Stomach (tissue), 9 donors: Measurements from ENCODE around the gene DENR. TPM values are rescaled to one million over a fixed set of nuclear protein-coding genes. Genes with fewer than 3 reads are reported as not detected.

ENCODE experiments used
- DNase-seq, 2 donors: peaks; one replicate each; pipeline versions ENCODE4 v3.0.0 to v3.0.0-alpha.2; 2013 to 2019
- H3K27ac ChIP-seq, 5 donors: fragments of 200-600 bp in 4 of 5; sonication (generic) in 4 of 5; one replicate each; pipeline ENCODE4 v1.5.1; 2013 to 2019; ENCODE audit warnings: mild to moderate bottlenecking in 1 of 5, moderate library complexity in 1 of 5
- H3K27me3 ChIP-seq, 3 donors: fragments of 200-600 bp; sonication (generic); one replicate each; pipeline ENCODE4 v1.5.1; 2017 to 2019; ENCODE audit warnings: mixed run types in 1 of 3
- H3K36me3 ChIP-seq, 4 donors: fragments of 200-600 bp; sonication (generic); 1 replicate in 3 of 4; 2 replicates in 1 of 4; pipeline ENCODE4 v1.5.1; 2016 to 2019
- H3K4me1 ChIP-seq, 4 donors: fragments of 200-600 bp; sonication (generic); one replicate each; pipeline ENCODE4 v1.5.1; 2016 to 2019
- H3K4me3 ChIP-seq, 4 donors: fragments of 200-600 bp; sonication (generic) in 3 of 4; one replicate each; pipeline ENCODE4 v1.5.1; 2016 to 2019; ENCODE audit warnings: mild to moderate bottlenecking in 1 of 4
- H3K9me3 ChIP-seq, 4 donors: fragments of 200-600 bp; sonication (generic); one replicate each; pipeline ENCODE4 v1.5.1; 2016 to 2019
- CTCF ChIP-seq, 7 experiments: fragments of 450-650 bp in 4 of 7; fragments of 200-600 bp in 3 of 7; sonication (generic) in 3 of 7; IDR thresholded peaks; one replicate each; pipeline ENCODE4 v1.5.1; 2016 to 2019; ENCODE audit warnings: antibody characterized with exemption in 7 of 7, control low read depth in 2 of 7, mild to moderate bottlenecking in 1 of 7
- EP300 ChIP-seq: sonication (generic); formaldehyde crosslinking; IDR thresholded peaks from one replicate; pipeline ENCODE4 v1.6.1; 2017; ENCODE audit warnings: antibody characterized with exemption
- POLR2A ChIP-seq, 4 donors: fragments of 450-650 bp; IDR thresholded peaks; one replicate each; pipeline ENCODE4 v1.6.1; 2016; ENCODE audit warnings: antibody characterized with exemption in 4 of 4, control low read depth in 2 of 4, mild to moderate bottlenecking in 1 of 4, moderate library complexity in 1 of 4
- POLR2AphosphoS5 ChIP-seq, 3 donors: sonication (generic); formaldehyde crosslinking; IDR thresholded peaks; one replicate each; pipeline ENCODE4 v1.6.1; 2016; ENCODE audit warnings: antibody characterized with exemption in 3 of 3
- WGBS, 5 donors: extraction: QIAGEN DNeasy Blood & Tissue Kit in 3 of 5; methylation state at CpG; one replicate each; pipeline versions ENCODE4 v1.1.5 to v1.1.7; 2013 to 2018; 5-methylcytosine and 5-hydroxymethylcytosine counted together
- intact Hi-C: fragments of 100-400 bp; cut with DNase I; formaldehyde crosslinking; loops from one replicate; pipeline ENCODE4 v1.15.1; 2023; ENCODE audit warnings: low total_unique reads
- polyA plus RNA-seq, 3 donors: library from polyadenylated mRNA; stranded (reverse); fragments of 200-250 nt; gene quantifications; one replicate each; pipeline ENCODE4 v1.2.3, GENCODE V29; 2013
- total RNA-seq, 5 donors: library from RNA; depleted of rRNA; stranded (reverse); fragments of >200 nt; gene quantifications; one replicate each; pipeline versions ENCODE4 v1.1.0 to v1.2.3, GENCODE V29; 2014 to 2016
- donor health status: healthy with polysubstance abuse.
- donor health status: Bipolar disorder and iron deficiency.
- donor health status: healthy.

The DENR gene
- total and polyA plus RNA-seq, 8 donors, result 4.1 to 36.0 (median 22.5) TPM

DNA sequence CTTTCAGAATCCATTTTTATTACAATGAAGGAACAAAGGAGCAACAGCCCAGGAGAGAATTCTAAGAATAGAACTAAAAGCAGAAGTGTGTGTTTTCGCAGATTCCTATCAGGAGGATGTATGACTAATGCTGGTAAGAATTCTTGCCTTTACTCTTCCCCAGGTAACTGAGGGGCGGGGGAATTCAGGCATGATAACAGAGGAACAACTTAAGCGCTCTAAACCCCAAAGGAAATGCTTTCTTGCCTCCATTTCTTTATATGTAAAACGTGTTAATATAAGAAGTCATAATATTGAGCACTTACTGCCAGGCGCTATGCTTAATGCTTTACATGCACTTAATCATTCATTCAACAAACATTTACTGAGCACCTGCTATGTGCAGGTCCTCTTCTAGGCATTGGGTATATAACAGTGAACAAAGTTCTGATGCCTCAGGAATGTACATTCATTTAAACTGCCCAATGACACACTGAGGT lies 26.5 kb upstream of the DENR start:
- 22 to 34% (median 25%) methylated on average over 5 of the region's 5 CpGs for WGBS, 5 donors
- Histone ChIP-seq H3K27ac (peak overlapping the region in 4 of 5 donors; percentile 18 to 68 (median 49)), H3K4me1 (peaks cover 0 to 30% (median 16%) of the 10 kb centered on the region in 4 donors), H3K36me3 (no peaks in the 10 kb centered on the region), H3K9me3 (no peaks in the 10 kb centered on the region), H3K4me3 (peak overlapping the region in 1 of 4 donors; percentile 16), H3K27me3 (peaks cover 0 to 5% (median 0%) of the 10 kb centered on the region in 3 donors)
- peak in 1 of 3 donors; percentile 10 for TF ChIP-seq POLR2AphosphoS5 (IDR thresholded peaks at IDR 0.05)
- TF ChIP-seq CTCF (IDR thresholded peaks at IDR 0.05), result no peak
- TF ChIP-seq EP300, result no peak
- intact Hi-C loops, result no loop called here
- peak; percentile 46 to 69 for DNase-seq

- H3K9me3 ChIP-seq, result no peaks in the 10 kb centered on the region
- TF ChIP-seq POLR2AphosphoS5 (IDR thresholded peaks at IDR 0.05) (no peak), CTCF (IDR thresholded peaks at IDR 0.05) (no peak), POLR2A (IDR thresholded peaks at IDR 0.05) (no peak), EP300 (no peak)
- peaks cover 0 to 5% (median 0%) of the 10 kb centered on the region in 3 donors for H3K27me3 ChIP-seq
- H3K36me3 ChIP-seq, result no peaks in the 10 kb centered on the region
- peak overlapping the region; percentile 39 to 49 (median 44) for H3K4me3 ChIP-seq
- intact Hi-C loops, result no loop called here
- 55 to 93% (median 77%) methylated on average over 10 to 27 of the region's 27 CpGs for WGBS, 5 donors
- DNase-seq, result no peak
- peak overlapping the region; percentile 43 to 75 (median 66) for H3K27ac ChIP-seq
- peaks cover 0 to 38% (median 16%) of the 10 kb centered on the region in 4 donors for H3K4me1 ChIP-seq
These were observed 22.9 kb upstream of the DENR start for GRCh38 chr12:122729583-122730214.

- Histone ChIP-seq H3K4me3 (peak within 1 kb of the TSS; percentile 39 to 49 (median 44)), H3K36me3 (no peaks in the 10 kb centered on the region), H3K4me1 (peaks cover 0 to 32% (median 13%) of the 10 kb centered on the region in 4 donors), H3K9me3 (no peaks in the 10 kb centered on the region), H3K27me3 (peaks cover 0 to 5% (median 0%) of the 10 kb centered on the region in 3 donors), H3K27ac (peak within 1 kb of the TSS; percentile 43 to 75 (median 66))
- 19 to 55% (median 34%) methylated on average over 26 to 32 of the region's 32 CpGs for WGBS, 5 donors
- peak; percentile 37 to 77 for DNase-seq
- intact Hi-C loops, result no loop called here
- TF ChIP-seq POLR2A (IDR thresholded peaks at IDR 0.05) (no peak), CTCF (IDR thresholded peaks at IDR 0.05) (peak in 1 of 7 experiments; percentile 25), POLR2AphosphoS5 (IDR thresholded peaks at IDR 0.05) (peak in 2 of 3 donors; percentile 3 to 9), EP300 (no peak)
These were observed 22.2 kb upstream of the DENR start, which contains the start of gene HCAR1 for GRCh38 chr12:122730215-122731014. Gene HCAR1 (minus strand): TSS chr12:122730844. CDS start chr12:122730339, 505 bp downstream.

- TF ChIP-seq POLR2AphosphoS5 (IDR thresholded peaks at IDR 0.05) (no peak), POLR2A (IDR thresholded peaks at IDR 0.05) (no peak), EP300 (no peak), CTCF (IDR thresholded peaks at IDR 0.05) (no peak)
- H3K27me3 ChIP-seq, result peaks cover 0 to 5% (median 0%) of the 10 kb centered on the region in 3 donors
- no peaks in the 10 kb centered on the region for H3K36me3 ChIP-seq
- no peak for DNase-seq
- H3K9me3 ChIP-seq, result no peaks in the 10 kb centered on the region
- WGBS, 5 donors, result 76 to 85% (median 80%) methylated on average over 3 of the region's 3 CpGs
- no peak overlapping the region for H3K4me3 ChIP-seq
- H3K27ac ChIP-seq, result peak overlapping the region in 1 of 5 donors; percentile 4
- H3K4me1 ChIP-seq, result peaks cover 0 to 21% (median 3%) of the 10 kb centered on the region in 4 donors
- intact Hi-C loops, result no loop called here
These were observed 20.5 kb upstream of the DENR start for GRCh38 chr12:122732170-122732569.
